Left renal cortex interstitium (tissue), 4 donors: ENCODE data around the gene MARCHF7. TPM values are rescaled to one million over a fixed set of nuclear protein-coding genes. Genes with fewer than 3 reads are reported as not detected.
"Not testable (repeated sequence)": the region's sequence is repeated elsewhere in the genome, so short reads cannot be mapped to it uniquely, and the experiment has no call there.

Experiments used
- DNase-seq, 4 donors: peaks; one replicate each; pipeline ENCODE4 v3.0.0-alpha.2; 2013; ENCODE audit warnings: low read depth in 4 of 4, low spot score in 2 of 4, missing footprints in 1 of 4
- polyA plus RNA-seq, 4 donors: library from polyadenylated mRNA; unstranded; fragments of 120-200 nt; gene quantifications; one replicate each; pipeline ENCODE4 v1.2.1, GENCODE V29; 2013; ENCODE audit not compliant: insufficient read length in 4 of 4

MARCHF7 gene, protein sequence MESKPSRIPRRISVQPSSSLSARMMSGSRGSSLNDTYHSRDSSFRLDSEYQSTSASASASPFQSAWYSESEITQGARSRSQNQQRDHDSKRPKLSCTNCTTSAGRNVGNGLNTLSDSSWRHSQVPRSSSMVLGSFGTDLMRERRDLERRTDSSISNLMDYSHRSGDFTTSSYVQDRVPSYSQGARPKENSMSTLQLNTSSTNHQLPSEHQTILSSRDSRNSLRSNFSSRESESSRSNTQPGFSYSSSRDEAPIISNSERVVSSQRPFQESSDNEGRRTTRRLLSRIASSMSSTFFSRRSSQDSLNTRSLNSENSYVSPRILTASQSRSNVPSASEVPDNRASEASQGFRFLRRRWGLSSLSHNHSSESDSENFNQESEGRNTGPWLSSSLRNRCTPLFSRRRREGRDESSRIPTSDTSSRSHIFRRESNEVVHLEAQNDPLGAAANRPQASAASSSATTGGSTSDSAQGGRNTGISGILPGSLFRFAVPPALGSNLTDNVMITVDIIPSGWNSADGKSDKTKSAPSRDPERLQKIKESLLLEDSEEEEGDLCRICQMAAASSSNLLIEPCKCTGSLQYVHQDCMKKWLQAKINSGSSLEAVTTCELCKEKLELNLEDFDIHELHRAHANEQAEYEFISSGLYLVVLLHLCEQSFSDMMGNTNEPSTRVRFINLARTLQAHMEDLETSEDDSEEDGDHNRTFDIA
- 100 to 1,000 TPM; 132 to 186 (median 157) TPM for polyA plus RNA-seq

DNA sequence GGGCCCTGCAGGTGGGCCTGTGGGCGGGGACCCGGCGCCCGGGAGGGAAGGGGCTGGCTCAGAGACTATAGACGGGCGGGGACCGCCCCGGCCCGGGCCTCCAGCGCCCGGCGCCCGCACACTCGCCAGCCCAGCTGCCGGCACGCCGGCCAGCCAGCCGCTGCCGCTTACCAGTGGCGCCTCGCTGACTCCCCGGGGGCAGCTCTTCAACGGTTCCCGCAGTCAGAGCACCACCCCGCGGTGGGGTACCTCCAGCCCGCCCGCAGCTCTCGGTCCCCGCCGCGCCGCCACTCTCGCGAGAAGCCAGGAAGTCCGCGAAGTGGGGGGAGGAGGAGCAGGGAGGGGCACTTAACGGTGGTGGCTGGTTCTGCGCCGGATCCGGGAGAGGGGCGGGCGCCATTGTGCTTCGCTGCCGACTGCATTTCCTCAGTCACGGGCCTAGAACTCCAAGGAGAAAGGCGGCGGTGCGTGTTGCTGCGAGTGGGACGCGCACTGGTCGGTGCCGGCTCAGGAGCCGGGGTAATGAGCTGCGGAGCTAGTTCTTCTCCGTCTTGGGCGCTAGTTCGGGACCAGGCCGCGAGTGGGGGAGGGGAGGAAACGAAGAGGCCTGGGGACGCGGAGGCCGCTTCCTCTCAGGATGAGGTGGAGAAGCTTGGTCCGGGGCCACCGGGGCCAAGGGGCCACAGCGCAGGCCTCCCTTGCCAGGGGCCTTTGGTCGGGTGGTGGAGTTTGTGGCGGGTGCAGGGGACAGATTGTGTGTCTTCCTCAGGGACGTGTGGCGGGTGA lies at the start of gene MARCHF7:
Gene MARCHF7, plus strand, starts transcription at position 364 of the 786 bp plus-strand sequence. CDS start 16,517 bp downstream, outside the sequence.
- peak; percentile 82 to 94 (median 88) for DNase-seq

DNA sequence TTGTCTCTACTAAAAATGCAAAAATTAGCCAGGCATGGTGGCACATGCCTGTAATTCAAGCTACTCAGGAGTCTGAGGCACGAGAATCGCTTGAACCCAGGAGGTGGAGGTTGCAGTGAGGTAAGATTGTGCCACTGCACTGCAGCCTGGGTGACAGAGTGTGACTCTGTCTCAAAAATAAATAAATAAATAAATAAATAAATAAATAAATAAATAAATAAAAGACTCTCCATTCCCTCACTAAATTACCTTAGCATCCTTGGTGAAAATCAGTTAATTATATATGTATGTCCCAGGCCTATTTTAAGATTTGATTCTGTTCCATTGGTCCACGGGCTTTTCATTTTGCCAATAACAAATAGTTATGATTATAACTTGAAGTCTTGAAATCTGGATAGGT lies 44.9 kb upstream of the MARCHF7 start:
- not testable (repeated sequence) for DNase-seq

DNA sequence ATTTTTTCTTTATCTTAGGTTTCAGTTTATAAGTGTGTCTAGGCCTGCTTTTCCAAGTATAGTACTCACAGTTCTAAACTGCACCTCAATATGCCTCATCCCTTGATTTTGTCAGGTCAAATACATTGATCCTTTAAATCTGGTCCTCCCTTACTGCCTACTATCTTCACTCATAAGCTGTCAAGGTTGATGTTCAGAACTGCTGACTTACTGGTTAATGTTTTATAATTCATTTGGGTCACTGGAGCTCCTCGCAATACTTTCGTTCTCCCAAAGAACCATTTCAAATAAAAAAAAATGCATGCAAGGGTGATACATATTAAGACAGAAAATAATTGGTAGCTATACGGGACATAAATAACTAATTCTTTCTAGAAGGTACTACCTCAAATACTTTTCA lies 41.3 kb upstream of the MARCHF7 start:
- no peak for DNase-seq

DNA sequence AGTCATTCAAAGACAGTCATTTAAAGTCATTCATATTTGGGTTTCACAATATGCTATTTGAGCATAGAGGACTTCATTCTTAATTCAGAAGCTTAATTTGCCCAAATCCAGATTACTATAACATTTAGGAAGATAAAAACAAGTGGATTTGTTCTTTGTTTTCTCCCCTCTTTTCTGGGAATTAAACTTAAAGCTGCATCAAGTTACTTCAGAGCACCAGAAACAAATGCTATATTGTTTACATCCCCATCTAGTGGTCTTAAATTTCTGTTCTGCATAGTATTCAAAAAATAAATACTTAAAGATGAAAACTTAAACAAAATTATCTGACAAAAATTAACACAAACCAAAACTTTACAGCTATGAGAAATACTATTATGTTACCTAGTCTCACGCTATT lies 34.7 kb upstream of the MARCHF7 start:
- peak in 1 of 4 donors; percentile 2 for DNase-seq

DNA sequence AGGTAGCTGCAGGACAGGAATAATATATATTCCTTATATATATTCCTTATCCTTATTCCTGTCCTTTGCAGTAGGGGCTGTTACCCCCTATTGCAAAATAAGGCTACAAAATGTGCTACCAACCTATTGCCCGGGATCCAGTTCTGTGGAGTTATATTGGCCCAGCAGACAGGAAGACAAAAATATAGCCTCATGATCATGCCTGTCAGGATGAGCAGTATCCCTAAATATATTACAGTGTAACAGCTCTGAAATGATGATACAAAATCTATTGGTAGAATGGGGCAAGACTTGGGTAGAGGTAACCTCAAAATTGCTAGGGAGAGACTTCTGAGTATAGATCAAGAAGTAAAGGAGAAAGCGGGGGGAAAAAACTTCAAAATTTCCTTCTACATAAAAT lies 31.6 kb upstream of the MARCHF7 start:
- no peak for DNase-seq

DNA sequence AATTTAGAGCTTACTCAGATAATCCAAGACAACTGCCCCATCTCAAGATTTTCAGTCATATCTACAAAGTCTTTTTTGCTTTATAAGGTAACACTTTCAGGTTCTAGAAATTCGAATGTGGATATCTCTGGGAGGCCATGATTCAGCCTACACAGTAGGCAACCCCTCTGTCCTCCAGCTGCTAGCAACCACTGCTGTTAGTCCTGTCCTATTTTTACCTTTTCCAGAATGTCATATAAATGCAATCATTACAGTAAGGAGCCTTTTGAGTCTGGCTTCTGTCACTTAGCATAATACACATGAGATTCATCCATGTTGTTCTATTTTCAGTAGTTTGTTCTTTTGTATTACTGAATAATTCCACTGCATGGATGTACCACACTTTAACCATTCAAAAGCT lies 28.5 kb upstream of the MARCHF7 start:
- no peak for DNase-seq

DNA sequence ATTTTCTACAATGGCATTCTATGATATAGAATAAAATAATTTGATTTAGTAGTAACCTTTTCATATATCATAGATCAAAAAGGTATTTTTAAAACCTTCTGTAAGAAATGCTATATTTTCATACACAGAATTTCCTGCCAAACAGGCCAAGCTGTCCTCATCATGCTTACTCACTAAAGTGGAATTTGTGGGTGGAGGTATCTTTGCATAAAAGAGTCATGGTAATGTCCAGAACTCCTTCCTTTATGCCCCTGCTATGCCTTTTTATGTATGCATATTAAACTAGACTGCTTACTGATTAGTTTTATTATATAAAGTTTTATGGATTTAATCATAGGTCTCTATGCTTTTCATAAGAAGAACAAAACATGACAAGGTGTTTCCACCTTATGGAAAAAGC lies 27.5 kb upstream of the MARCHF7 start:
- DNase-seq, result no peak

DNA sequence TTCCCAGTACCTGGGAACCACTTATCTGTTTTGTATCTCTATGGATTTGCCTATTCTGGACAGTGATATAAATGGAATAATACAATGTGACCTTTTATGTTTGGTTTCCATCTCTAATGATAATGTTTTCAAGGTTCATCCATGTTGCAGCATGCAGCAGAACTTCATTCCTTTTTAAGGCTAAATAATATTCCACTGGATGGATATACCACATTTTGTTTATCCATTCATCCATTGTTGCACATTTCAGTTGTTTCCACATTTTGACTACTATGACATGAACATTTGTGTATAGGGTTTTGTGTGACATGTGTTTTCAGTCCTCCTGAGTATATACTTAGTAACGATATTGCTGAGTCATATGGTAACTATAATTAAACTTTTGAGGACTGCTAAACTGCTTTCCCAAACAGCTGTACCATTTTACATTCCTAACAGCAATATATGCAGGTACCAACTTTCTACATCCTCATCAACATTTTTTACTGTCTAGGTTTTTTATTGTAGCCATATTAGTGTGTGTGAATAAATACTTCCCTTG lies 17.7 kb upstream of the MARCHF7 start:
- DNase-seq, result no peak

DNA sequence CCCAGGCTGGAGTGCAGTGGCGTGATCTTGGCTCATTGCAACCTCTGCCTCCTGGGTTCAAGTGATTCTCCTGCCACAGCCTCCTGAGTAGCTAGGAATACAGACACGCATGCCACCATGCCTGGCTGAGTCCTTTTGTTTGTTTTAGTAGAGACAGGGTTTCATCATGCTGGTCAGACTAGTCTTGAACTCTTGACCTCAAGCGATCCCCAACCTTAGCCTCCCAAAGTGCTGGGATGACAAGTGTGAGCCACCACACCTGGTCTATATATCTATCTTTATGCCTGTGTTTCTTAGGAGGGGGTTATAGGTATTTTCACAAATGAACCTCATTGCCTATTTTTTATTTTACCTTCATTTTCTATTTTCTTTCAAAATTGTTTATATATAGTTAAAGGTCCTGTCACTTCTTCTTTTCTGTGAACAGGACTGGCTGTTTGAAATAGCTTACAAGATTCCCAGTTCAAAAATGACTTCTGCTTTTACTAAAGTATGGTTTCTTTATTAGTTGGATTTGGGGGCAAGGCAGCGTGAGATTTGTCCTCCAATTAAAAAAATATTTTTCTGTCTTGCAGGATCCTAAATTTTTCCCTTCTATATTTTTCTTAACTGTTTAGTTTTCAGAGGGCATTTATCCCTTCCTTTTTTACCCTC lies 16.4 kb upstream of the MARCHF7 start:
- DNase-seq, result no peak

DNA sequence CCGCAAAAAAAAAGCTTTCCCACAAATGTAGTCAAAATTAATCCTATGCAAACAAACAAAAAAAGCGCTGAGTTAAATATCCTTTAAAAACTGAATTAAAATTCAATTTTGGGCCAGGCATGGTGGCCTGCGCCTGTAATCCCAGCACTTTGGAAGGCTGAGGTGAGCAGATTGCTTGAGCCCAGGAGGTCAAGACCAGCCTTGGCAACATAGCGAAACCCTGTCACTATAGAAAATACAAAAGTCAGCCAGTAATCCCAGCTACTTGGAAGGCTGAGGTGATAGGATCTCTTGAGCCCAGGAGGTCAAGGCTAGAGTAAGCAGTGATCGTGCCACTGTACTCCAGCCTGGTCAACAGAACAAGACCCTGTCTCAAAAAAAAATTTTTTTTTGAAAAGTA lies 8.8 kb upstream of the MARCHF7 start:
- no peak for DNase-seq

DNA sequence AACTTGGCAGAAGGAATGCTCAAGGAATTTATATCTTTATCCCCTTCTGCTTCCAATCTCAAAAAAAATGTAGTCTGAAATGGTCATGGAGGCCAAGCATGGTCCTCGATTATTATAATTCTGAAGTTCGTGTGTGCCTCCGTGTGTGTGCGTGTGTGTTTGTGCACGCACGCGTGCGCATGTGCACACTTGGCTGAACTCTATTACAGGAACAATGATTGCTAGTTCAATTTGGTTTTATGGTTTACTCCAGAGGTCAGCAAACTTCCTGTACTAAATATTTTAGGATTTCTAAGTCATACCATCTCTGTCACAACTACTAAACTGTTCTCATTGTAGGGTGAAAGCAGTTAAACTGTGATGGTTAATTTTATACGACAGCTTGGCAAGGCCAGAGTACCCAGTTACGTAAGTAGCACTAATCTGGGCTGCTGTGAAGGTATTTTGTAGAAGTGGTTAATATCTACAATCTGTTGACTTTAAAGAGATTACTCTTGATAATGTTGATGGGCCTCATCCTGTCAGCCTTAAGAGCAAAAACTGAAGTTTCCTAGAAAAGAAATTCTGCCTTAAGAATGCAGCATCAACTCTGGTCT lies 5.8 kb upstream of the MARCHF7 start:
- DNase-seq, result no peak

DNA sequence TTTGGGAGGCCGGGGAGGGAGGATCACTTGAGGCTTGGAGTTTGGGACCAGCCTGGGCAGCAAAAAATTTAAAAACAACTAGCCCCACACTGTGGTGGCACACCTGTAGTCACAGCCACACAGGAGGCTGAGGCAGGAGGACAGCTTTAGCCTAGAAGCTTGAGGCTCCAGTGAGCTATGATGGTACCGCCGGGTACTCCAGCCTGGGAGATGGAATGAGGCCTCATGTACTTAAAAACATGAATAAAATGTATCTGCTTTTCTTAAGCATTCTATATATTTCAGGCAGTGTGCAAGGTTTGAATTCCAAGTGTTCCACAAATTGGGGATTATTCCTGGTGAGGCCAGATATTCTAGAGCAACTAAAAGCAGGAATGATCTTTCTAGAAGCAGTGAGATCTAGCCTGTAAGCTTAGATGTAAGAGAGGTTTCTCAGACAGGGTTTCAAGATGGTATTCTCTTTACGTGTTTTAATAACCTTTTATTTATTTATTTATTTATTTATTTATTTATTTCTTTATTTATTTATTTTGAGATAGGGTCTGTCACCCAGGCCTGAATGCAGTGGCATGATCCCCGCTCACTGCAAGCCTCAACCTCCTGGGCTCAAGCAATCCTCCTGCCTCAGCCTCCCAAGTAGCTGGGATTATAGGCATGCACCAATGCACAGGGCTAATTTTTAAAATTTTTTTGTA lies 4.1 kb upstream of the MARCHF7 start:
- no peak for DNase-seq

DNA sequence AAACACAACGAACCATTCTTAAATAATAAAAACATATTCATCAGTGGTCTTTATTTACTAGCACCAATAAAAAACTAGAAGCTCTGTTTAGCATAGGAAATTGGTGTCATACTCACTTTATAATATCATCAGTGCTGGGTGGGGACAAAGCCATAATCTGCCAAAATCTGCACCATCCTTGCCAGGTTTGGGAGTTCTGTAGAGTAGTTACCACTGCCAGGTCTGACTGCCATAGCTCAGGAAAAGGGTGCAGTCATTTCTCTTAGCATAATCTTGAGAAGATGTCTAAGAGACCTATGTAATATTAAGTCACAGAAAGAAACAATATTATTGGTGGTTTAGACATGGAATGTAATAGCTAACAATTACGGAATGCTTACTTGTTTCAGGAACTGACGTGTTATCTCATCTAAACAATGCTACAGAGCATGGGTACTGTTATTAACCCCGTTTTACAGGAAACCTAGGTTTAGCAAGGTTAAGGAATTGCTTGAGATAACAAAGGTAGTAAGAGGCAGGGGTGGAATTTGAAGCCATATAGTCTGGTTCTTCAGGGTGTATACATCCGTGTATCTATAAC lies 1.6 kb upstream of the MARCHF7 start:
- DNase-seq, result no peak

DNA sequence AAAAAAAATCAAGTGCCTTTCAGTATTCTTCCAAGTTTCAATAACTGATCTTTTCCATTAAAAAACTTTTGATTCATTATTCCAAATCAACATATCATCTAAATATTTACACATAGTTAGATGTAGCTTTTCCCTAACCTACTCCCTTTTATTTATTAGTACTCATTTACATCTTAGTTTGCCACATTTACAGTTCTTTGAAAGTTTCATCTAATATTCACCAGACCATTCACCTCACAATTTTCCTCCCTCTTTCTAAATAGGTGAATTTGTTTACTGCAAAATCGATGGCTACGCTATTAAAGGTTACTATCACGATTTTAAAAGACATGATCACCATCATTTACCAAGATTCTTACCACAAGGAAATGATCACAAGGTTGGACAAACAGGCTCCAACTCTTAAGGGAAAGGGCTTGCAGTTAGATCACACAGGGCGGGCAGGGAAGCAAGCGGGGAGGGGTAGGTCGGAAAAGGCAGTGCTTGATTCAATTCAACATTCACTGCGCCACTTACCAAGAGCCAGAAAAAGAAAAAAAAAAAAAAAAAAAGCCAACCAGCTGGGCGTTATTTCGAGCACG lies 654 bp upstream of the MARCHF7 start:
- DNase-seq, result peak in 1 of 4 donors; percentile 50

DNA sequence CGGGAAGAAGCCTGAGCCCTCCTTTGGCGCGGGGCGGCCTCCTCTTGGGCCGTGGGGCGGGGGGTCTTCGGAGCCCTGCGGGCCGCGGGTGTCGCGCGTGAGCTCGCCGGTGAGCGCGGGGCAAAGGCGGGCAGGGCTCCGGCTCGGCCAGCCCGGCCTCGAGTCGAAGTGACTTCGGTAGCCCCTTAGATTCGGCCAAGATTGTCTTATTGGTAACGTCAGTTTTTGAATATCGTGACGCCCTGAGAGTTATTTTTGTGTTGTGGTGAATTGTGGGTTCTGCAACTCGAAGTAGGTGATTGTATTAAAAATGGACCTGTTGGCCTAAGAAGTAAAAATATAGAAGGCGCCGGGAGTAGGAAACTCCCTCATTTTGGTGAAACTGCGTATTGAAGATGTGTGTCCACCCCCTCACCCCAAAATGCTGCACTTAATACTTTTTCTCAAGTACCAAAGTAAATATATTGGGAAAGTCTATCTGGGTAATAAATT lies 669 bp downstream of the MARCHF7 start:
- DNase-seq, result peak in 2 of 4 donors; percentile 31 to 70

DNA sequence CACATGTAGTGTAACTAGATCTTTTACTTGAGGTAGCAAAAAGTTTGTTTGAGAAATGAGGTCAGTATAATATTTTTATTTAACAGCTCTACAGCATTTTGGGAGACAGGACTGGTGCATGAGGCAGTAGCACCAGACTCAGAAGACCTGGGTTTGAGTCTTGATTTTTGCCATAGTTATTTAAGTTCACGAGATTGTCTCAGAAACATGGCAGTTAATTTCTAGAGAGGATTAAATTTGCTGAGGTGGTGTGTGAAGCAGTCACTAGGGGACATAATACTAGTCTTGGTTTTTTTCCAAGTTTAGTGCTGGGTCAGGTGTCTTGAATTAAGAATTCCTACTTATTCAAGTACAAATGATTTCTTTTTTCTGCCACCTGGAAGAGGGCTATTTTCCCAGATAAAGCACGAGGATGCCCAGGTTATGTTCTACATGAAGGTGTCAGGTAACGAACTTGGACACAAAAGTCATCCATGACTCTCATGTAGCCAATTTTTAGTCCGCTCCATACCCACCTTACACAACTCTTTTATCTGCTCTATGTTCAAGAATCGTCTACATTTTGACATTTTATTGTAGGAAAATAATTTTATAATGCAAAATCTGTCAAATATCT lies 1.4 kb downstream of the MARCHF7 start:
- peak in 1 of 4 donors; percentile 26 for DNase-seq

DNA sequence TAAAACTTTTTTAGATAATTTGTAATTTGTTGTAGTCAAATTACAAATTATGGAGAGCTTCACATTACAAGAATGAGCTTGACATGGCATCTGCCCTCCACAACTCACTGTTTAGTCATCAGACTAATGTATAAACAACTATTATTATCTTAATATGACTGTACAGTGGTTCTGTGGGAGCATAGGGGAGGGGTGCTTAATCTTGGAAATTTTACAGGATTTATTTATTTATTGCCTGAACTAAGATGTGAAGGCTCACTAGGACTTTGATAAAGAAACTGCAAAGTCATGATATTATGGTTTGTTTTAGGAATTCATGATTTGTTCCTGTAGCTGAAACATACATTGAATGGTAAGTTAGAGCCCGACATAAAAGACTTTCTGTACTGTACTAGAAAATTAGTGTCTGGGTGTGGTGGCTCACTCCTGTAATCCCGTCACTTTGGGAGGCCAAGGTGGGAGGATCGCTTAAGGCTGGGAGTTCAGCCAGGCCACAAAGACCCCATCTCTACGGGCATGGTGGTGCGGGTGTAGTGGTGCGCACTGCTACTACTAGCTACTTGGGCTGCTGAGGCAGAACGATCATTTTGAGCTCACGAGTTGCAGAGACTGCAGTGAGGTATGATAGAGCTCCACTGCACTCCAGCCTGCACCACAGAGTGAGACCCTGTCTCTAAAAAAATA lies 2.1 kb downstream of the MARCHF7 start:
- no peak for DNase-seq
